EL (cell line): ENCODE results near the gene LCA5.
"Not testable (repeated sequence)": the region's sequence is repeated elsewhere in the genome, so short reads cannot be mapped to it uniquely, and the experiment has no call there.

Experiments
- DNase-seq: peaks from one replicate; pipeline ENCODE4 v3.0.0-alpha.2; 2016

LCA5 gene

DNA sequence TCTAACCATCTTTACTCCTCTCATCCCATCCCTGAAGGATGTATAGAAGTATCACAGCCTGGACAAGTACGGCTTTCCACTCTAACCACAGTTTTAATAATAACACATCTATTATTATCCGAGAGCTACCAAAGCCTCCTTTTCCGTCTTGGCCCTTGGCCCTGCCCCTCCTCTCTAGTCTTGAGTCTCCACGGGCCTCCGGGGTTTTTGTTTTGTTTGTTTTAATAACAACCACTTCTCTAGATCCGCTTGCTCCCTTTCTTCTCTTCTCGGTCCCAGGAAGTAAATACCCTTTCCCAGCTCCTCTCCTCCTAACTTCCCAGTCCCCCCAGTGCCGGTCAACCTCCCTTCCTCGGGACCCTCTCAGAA lies 661 bp downstream of the LCA5 start:
- peak; percentile 37 for DNase-seq

DNA sequence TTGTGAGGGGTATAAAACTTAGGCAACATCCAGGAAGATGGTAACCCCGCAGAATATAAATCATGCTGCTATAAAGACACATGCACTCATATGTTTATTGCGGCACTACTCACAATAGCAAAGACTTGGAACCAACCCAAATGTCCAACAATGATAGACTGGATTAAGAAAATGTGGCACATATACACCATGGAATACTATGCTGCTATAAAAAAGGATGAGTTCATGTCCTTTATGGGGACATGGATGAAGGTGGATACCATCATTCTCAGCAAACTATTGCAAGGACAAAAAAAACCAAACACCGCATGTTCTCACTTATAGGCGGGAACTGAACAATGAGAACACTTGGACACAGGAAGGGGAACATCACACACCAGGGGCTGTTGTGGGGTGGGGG lies 7.7 kb downstream of the LCA5 start:
- not testable (repeated sequence) for DNase-seq

DNA sequence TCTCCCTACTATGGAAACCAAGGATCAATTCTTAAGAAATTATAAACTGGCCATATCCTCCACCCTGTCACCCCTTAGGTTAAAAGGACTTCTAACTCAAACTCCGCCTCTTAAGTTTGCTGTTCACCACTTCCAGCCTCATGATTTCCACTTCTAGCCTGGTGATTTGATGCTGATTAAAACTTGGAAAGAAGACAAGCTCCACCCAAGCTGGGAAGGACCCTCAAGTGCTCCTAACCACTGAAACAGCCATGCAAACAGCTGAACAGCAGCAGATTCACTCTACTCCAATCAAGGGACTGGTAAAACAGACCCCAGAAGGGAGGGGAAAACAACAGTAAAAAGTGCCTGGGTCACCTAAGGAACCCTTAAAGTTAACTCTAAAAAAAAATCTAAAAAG lies 10.3 kb downstream of the LCA5 start:
- no peak for DNase-seq

GRCh38 chr6:79525272-79526100 lies 11.7 kb downstream of the LCA5 start:
- no peak for DNase-seq

GRCh38 chr6:79524065-79524464 lies 13.2 kb downstream of the LCA5 start:
- no peak for DNase-seq

DNA sequence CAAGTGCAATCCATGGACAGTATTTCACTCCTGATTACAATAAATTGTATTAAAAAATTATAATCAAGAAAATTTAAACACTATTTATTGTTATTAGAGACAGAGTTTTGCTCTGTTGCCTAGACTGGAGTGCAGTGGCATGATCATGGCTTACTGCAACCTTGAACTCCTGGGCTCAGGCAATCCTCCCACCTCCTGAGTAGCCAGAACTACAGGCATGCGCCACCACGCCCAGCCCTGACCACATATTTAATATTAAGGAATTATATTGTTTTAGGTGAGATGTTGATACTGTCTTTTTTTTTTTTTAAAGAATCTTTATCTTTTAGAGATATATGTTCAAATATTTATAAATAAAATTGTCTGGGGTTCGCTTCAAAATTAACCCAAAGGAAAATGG lies 14.6 kb downstream of the LCA5 start:
- DNase-seq, result no peak

- DNase-seq, result no peak
Measured at GRCh38 chr6:79520534-79520933, 16.7 kb downstream of the LCA5 start.

GRCh38 chr6:79518842-79519241 lies 18.4 kb downstream of the LCA5 start:
- DNase-seq, result no peak

DNA sequence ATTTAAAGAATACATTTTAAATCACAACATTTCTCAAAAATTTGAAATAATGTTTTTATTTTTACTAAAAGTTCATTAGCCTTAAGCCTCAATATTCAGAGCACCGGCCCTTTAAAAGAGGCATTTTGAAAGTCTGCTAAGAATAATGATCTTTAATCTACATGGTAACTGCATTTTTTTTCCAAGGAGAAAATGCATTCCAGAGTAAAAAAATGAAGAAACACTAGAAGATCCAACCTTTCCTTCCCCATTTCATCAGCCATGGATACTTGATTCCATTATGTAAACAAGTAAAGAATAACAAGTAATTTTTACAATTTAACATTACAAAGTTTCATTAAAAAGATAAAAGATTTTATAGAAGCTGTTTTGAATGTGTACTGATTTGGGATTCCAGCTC lies 21.8 kb downstream of the LCA5 start:
- DNase-seq, result no peak

- DNase-seq, result no peak
Measured at GRCh38 chr6:79513111-79513510, 24.1 kb downstream of the LCA5 start.

DNA sequence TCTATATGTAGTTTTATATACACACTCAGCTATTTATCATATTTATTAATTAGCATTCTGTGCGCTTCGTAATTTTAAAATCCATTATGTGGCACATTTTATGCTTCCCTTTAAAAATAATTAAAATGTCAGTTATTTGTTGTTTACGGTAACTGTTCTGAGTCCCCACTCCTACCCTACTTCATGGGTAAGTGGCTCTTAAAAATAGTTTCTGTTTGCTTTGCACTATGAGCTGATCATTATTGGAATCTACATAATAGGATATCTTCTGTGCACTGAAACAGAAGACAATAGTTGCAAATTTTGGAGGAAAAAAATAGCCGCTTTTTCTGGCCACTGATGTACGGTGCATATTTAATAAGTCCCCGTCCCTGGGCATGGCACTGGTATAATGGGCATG lies 25.2 kb downstream of the LCA5 start:
- no peak for DNase-seq

DNA sequence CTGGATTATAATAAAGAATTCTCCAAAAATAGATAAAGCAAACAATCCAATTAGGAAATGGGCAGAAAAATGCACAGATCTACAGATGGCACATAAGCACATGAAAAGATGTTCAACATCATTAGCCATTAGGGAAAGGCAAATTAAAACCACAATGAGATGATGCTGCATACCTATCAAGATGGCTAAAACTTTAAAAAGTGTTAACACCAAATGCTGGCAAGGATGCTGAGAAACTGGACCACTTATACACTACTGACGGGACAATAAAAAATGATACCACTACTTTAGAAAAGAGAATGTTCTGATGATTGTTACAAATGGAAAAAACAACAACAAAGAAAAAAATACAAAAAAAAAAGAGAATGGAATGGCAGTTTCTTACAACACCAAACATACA lies 26.5 kb downstream of the LCA5 start:
- no peak for DNase-seq

- no peak for DNase-seq
Measured at GRCh38 chr6:79506251-79506650, 31.0 kb downstream of the LCA5 start.

- DNase-seq, result no peak
Measured at GRCh38 chr6:79504372-79504771, 32.9 kb downstream of the LCA5 start.

DNA sequence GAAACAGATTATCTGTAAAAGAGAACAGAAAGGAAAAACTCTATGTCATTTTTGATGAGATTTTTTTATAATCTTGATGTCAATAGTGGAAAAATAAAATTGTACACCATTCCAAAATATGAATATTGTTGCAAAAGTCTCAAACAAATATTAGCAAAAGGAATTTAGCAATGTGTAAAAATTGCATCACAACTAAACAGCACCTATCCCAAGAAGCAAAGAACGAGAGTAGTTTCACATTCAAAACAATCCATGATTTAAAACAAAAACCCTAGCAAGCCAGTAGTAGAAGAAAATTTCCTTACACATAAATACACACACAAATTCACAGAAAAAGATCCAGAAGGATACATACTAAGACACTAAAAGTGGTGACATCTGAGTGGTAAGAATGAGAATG lies 38.4 kb downstream of the LCA5 start:
- no peak for DNase-seq

DNA sequence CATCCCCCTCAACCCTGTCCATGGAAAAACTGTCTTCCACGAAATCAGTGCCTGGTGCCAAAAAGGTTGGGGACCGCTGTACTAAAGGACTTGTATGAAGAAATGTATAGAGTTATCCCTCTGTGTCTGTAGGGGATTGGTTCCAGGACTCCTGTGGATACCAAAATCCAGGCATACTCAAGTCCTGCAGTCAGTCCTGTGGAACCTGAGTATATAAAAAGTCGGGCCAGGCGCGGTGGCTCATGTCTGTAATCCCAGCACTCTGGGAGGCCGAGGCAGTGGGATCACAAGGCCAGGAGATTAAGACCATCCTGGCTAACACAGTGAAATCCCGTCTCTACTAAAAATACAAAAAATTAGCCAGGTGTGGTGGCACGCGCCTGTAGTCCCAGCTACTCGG lies 42.0 kb downstream of the LCA5 start:
- no peak for DNase-seq

- DNase-seq, result no peak
Measured at GRCh38 chr6:79494841-79495240, 42.4 kb downstream of the LCA5 start.

GRCh38 chr6:79470728-79471127 lies 66.5 kb downstream of the LCA5 start:
- DNase-seq, result no peak

DNA sequence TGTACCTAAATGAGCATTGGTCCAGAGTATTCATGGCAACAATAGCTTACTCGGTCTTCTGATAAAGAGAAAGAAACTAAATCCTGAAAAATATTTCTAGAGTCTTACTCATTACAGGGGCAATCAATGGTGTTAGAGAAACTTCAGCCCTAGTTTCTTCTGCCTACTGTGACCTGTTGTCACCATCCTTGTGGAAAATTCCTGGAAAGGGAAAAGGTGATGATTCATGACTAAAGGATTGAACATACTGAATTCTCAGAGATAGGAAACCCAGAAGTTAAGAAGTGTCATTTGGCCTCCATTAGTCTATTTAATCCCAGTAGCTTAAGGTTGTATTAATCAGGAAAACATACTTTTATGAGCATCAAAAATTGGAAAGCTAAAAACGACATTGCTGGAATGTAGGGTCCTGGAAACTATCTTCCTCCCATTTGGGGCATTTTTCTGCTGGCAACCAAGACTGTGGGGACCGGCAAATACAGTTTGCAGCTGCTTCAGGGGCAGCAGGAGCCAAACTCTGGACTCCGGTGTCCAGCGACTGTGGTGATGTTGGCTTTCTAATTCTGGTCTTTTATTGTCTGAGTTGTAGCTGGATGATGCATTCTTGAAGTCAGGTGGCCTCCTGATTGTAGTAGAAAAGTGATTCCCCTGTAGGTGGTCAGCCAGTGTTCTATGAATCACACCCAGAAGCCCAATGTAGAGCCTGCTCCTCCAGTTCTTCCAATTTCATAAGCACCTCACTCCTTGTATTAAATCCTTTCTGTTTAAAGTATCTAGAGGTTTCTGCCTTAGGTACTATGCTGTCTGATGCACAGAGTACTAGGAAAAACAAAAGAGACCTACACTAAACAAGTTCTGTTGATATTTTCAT lies 67.6 kb downstream of the LCA5 start:
- DNase-seq, result peak; percentile 10

GRCh38 chr6:79468587-79468986 lies 68.6 kb downstream of the LCA5 start:
- no peak for DNase-seq

DNA sequence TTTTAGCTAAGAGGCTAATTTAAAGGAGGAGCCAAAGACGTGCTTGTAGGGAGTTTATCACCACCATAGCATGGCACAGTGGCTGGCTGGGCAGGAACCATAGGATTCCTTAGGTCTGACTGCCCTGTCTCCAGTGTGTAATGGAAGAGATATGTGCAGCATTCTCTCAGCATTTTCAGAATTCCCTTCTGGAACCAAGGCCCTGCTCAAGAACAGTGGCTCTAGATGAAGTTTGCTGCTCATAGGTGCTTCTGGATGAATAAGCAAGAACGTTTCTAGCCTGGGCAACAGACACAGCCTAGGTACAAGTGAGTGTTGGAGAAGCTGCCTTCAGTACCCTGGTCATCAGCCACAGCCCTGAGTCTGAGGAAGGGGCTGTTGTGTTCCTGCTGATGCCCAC lies 69.1 kb downstream of the LCA5 start:
- peak; percentile 55 for DNase-seq

- no peak for DNase-seq
Measured at GRCh38 chr6:79467716-79468115, 69.5 kb downstream of the LCA5 start.

GRCh38 chr6:79466207-79466834 lies 70.9 kb downstream of the LCA5 start:
- peak; percentile 19 for DNase-seq

GRCh38 chr6:79465381-79465780 lies 71.8 kb downstream of the LCA5 start:
- DNase-seq, result no peak
